NCI-H748 (cell line): Measurements from ENCODE around the gene ABCA5.
"Not testable (repeated sequence)": the region's sequence is repeated elsewhere in the genome, so short reads cannot be mapped to it uniquely, and the experiment has no call there.

ENCODE experiments used
- DNase-seq: peaks from one replicate; lab custom pipeline; 2025; ENCODE audit not compliant: unreplicated experiment; lab: John Stamatoyannopoulos, UW

Gene ABCA5

GRCh38 chr17:69213059-69213813, 113.7 kb downstream of the ABCA5 start:
- DNase-seq = no peak

DNA sequence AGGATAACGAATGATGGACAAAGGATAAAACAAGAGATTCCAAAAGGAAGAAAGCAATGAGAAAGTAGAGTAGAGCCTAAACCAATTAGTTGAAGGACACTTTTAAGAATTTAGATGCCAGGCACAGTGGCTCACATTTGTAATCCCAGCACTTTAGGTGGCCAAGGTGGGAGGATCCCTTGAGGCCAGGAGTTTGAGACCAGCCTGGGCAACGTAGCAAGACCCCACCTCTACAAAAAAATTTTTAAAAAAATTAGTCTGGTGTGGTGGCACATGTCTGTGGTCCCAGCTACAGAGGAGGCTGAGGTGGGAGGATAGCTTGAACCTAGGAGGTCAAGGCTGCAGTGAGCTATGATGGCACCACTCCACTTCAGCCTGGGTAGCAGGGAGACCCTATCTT, 118.3 kb downstream of the ABCA5 start:
- DNase-seq = no peak

GRCh38 chr17:69207151-69207550, 119.8 kb downstream of the ABCA5 start:
- DNase-seq = no peak

DNA sequence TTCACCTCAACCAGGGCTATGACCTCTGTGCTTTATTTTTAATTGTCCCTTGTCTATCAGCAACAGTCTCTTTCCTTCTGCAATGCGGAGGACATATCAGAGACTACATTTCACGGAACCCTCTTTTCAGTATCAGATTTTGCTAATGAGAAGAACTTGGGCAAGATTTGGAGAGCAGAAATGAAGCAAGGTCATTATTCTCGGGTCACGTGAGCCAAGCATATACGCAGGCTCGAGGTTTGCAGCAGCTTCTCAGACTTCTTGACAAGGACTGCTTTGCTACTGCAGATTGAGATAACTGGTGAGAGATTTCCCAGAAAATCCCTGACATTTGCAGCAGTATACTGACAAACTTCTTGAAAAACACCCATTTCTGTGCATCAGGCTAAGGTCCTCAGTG, 128.7 kb downstream of the ABCA5 start:
- no peak for DNase-seq

DNA sequence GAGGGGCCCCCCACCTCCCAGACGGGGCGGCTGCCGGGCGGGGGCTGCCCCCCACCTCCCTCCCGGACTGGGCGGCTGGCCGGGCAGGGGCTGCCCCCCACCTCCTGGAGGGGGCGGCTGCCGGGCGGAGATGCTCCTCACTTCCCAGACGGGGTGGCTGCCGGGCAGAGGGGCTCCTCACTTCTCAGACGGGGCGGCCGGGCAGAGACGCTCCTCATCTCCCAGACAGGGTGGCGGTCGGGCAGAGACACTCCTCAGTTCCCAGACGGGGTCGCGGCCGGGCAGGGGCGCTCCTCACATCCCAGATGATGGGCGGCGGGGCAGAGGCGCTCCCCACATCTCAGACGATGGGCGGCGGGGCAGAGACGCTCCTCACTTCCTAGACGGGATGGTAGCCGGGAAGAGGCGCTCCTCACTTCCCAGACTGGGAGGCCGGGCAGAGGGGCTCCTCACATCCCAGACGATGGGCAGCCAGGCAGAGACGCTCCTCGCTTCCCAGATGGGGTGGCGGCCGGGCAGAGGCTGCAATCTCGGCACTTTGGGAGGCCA, 130.8 kb downstream of the ABCA5 start:
- DNase-seq = not testable (repeated sequence)
